ENCODE results near the gene IL37. TPM values are rescaled to one million over a fixed set of nuclear protein-coding genes. Genes with fewer than 3 reads are reported as not detected.

IL37 gene
- total RNA-seq, 4 donors from 2014 or later, result 1.3 TPM; not detected in 3

DNA sequence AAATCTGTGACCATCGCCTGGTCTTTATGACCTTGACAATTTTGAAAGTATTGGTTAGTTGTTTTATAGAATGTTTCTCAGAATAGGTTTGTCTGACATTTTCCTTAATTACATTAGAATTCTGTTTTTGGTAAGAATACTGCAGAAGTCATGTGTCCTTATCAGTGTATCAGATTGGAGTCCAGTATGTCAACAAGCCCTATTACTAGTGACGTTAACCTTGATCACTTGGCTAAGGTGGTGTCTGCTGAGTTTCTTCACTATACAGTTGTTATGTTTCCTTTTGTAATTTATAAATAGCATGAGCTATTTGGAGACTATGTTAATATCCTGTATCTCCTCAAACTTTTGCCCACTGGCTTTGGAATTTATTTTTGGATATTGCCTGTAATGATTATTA lies 56.1 kb downstream of the IL37 start:
- Histone ChIP-seq H3K27me3 (peaks cover 0 to 7% (median 0%) of the 10 kb centered on the region in 4 donors), H3K4me3 (no peak overlapping the region), H3K9me3 (no peaks in the 10 kb centered on the region), H3K36me3 (no peaks in the 10 kb centered on the region), H3K27ac (no peak overlapping the region), H3K4me1 (no peaks in the 10 kb centered on the region)
- WGBS, 2 donors, result 84 to 91% methylated on average over 2 of the region's 2 CpGs
- TF ChIP-seq CTCF (IDR thresholded peaks at IDR 0.05) (no peak), POLR2A (IDR thresholded peaks at IDR 0.05) (no peak)
- DNase-seq, result no peak
- intact Hi-C loops (cut with DNase I), result no loop called here

Other genes with a start within 250 kb of the IL37 start
- not detected for gene NT5DC4, start 190.1 kb upstream of the IL37 start, total RNA-seq
- gene CKAP2L, start 146.6 kb upstream of the IL37 start, total RNA-seq, result 10 to 100 TPM in 1 of 4 donors, 1 to 10 TPM in 3; 4.3 to 14.4 (median 6.7) TPM
- 10 to 100 TPM in 1 of 4 donors, 1 to 10 TPM in 2, under 1 TPM in 1; 0.53 to 37.4 (median 4.3) TPM for gene IL1A, start 126.7 kb upstream of the IL37 start, total RNA-seq
- 10 to 100 TPM in 1 of 4 donors, 1 to 10 TPM in 3; 1.3 to 16.5 (median 4.4) TPM for gene IL1B, start 74.4 kb upstream of the IL37 start, total RNA-seq
- gene IL36G, start 66.8 kb downstream of the IL37 start, total RNA-seq, result 100 to 1,000 TPM in 1 of 4 donors, 1 to 10 TPM in 2, not detected in 1; 7.3 to 223 (median 7.7) TPM
- gene IL36A, start 94.3 kb downstream of the IL37 start, total RNA-seq, result 100 to 1,000 TPM in 3 of 4 donors, 10 to 100 TPM in 1; 54.9 to 254 (median 207) TPM
- gene IL36B, start 141.7 kb downstream of the IL37 start, total RNA-seq, result 1 to 10 TPM in 2 of 4 donors, not detected in 2; 1.5 to 1.7 TPM
- 10 to 100 TPM in 3 of 4 donors, 1 to 10 TPM in 1; 5.0 to 90.7 (median 28.9) TPM for gene IL36RN, start 148.0 kb downstream of the IL37 start, total RNA-seq
- under 1 TPM in 1 of 4 donors, not detected in 3; 0.53 TPM for gene IL1F10, start 156.8 kb downstream of the IL37 start, total RNA-seq
- gene IL1RN, start 216.4 kb downstream of the IL37 start, total RNA-seq, result 1,000 to 10,000 TPM in 2 of 4 donors, 100 to 1,000 TPM in 2; 594 to 1,539 (median 978) TPM